Epithelial cell of esophagus (primary cell): ENCODE results near the gene IRGQ.

ENCODE experiments used
- DNase-seq: peaks from one replicate; pipeline ENCODE4 v3.0.0; 2010; ENCODE audit warnings: low read depth
- H3K4me3 ChIP-seq: 2 replicates; pipeline ENCODE4 v1.5.1; 2011; ENCODE audit warnings: mild to moderate bottlenecking, low read length, control low read depth
- CTCF ChIP-seq: IDR thresholded peaks from 2 replicates; pipeline ENCODE4 v1.5.1; 2011; ENCODE audit warnings: low read depth, mild to moderate bottlenecking, low read length, control low read depth, inconsistent platforms; ENCODE audit not compliant: insufficient read depth; ENCODE audit errors: missing control alignments

The IRGQ gene

GRCh38 chr19:43634506-43634871 lies 38.6 kb upstream of the IRGQ start:
- H3K4me3 ChIP-seq, result no peak overlapping the region
- DNase-seq, result no peak
- no peak for TF ChIP-seq CTCF

- peak; percentile 62 for DNase-seq
- H3K4me3 ChIP-seq, result no peak overlapping the region
- TF ChIP-seq CTCF, result no peak
Measured at GRCh38 chr19:43634068-43634467, 38.1 kb upstream of the IRGQ start.

GRCh38 chr19:43633520-43633919 lies 37.6 kb upstream of the IRGQ start:
- H3K4me3 ChIP-seq, result no peak overlapping the region
- DNase-seq, result no peak
- TF ChIP-seq CTCF, result no peak

- H3K4me3 ChIP-seq, result no peak overlapping the region
- no peak for DNase-seq
- no peak for TF ChIP-seq CTCF
Measured at GRCh38 chr19:43631491-43631890, 35.6 kb upstream of the IRGQ start.

- DNase-seq, result no peak
- TF ChIP-seq CTCF, result no peak
- H3K4me3 ChIP-seq, result no peak overlapping the region
Measured at GRCh38 chr19:43628646-43629326, 32.9 kb upstream of the IRGQ start.

- no peak for DNase-seq
Measured at GRCh38 chr19:43626838-43627237, 30.9 kb upstream of the IRGQ start.

More at GRCh38 chr19:43626838-43627237, 30.9 kb upstream of the IRGQ start:
- H3K4me3 ChIP-seq, result no peak overlapping the region
- no peak for TF ChIP-seq CTCF
